Glutamatergic neuron (in vitro differentiated cells): ENCODE data around the gene GPR37L1. TPM values are rescaled to one million over a fixed set of nuclear protein-coding genes. Genes with fewer than 3 reads are reported as not detected.
A peak's percentile ranks its signal among the peaks of the same experiment; 100 is the strongest.
"Not testable (repeated sequence)": the region's sequence is repeated elsewhere in the genome, so short reads cannot be mapped to it uniquely, and the experiment has no call there.

Experiments
- DNase-seq: peaks from one replicate; pipeline ENCODE4 v3.0.0; 2022
- H3K27ac Mint-ChIP-seq: one replicate; pipeline ENCODE4 v1.8.0; 2020; ENCODE audit warnings: mild to moderate bottlenecking, mixed read lengths, inconsistent platforms; ENCODE audit not compliant: unreplicated experiment
- H3K27me3 Mint-ChIP-seq: one replicate; pipeline ENCODE4 v1.8.0; 2020; ENCODE audit warnings: mild to moderate bottlenecking, moderate library complexity, mixed read lengths, inconsistent platforms; ENCODE audit not compliant: unreplicated experiment
- H3K36me3 Mint-ChIP-seq: one replicate; pipeline ENCODE4 v1.8.0; 2020; ENCODE audit warnings: mild to moderate bottlenecking, mixed read lengths, inconsistent platforms; ENCODE audit not compliant: unreplicated experiment
- H3K4me1 Mint-ChIP-seq: one replicate; pipeline ENCODE4 v1.8.0; 2020; ENCODE audit warnings: mild to moderate bottlenecking, low read depth, mixed read lengths, inconsistent platforms; ENCODE audit not compliant: unreplicated experiment
- H3K4me3 Mint-ChIP-seq: one replicate; pipeline ENCODE4 v1.8.0; 2020; ENCODE audit warnings: mild to moderate bottlenecking, mixed read lengths, inconsistent platforms; ENCODE audit not compliant: unreplicated experiment
- H3K9me3 Mint-ChIP-seq: one replicate; pipeline ENCODE4 v1.8.0; 2020; ENCODE audit warnings: mild to moderate bottlenecking, moderate library complexity, mixed read lengths, inconsistent platforms; ENCODE audit not compliant: unreplicated experiment
- total RNA-seq: library from RNA; stranded (reverse); fragmentation: NEBNext Ultra II Directional; extraction: Animal tissue kit (Norgen Biotek cat#: 25700); gene quantifications from one replicate; pipeline ENCODE4 v1.2.1, GENCODE V29; 2021; ENCODE audit not compliant: unreplicated experiment
- TF ChIP-seq, protein P1 (sequence below): fragments of 200-600 bp; sonication (generic); IDR thresholded peaks from one replicate; pipeline ENCODE4 v1.5.0; 2021; ENCODE audit not compliant: partially characterized antibody, unreplicated experiment

GPR37L1 gene
- total RNA-seq, 1 donor from 2014 or later: not detected

DNA sequence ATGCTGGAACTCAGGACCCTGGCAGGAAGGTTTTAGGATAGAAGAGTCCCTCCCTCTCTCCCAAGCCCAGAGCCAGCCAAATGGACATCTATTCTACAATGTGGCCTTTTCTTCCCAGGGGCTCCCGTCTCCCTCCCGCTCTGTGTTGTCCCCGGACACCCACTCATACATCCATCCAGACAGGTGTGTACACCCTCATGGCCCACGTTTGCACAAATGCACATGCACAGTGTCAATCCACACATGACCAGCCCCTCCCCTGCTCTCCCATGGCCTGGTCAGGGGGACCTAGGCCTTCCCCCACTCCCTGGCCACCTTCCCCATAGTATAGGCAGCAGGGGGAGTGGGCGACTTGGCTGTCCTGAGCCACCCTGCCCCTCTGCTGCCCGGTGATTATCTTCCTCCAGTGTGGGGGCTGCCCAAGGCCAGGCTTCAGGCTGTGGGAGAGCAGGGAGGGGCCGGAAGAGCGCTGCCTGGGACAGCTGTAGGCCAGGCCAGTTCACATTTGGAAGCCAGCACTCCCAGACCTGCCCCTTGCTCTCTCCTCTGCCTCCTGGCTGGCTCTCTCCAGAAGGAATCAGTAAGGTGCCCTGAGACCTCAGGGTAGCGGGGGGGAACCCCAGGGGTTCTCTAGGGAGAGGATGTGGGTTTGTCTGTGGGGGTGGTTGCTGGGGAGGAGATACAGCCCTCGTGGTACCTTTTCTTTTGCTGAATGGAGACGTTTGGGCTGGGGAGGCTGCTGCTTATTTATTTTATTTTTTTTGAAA is 41.7 kb downstream of the GPR37L1 start:
- no peak for DNase-seq
- Mint-ChIP-seq H3K4me3 (no peak overlapping the region), H3K4me1 (peaks cover 17% of the 10 kb centered on the region), H3K27ac (no peak overlapping the region), H3K36me3 (no peaks in the 10 kb centered on the region), H3K27me3 (peaks cover 14% of the 10 kb centered on the region), H3K9me3 (peaks cover 5% of the 10 kb centered on the region)
- TF ChIP-seq, protein P1, sequence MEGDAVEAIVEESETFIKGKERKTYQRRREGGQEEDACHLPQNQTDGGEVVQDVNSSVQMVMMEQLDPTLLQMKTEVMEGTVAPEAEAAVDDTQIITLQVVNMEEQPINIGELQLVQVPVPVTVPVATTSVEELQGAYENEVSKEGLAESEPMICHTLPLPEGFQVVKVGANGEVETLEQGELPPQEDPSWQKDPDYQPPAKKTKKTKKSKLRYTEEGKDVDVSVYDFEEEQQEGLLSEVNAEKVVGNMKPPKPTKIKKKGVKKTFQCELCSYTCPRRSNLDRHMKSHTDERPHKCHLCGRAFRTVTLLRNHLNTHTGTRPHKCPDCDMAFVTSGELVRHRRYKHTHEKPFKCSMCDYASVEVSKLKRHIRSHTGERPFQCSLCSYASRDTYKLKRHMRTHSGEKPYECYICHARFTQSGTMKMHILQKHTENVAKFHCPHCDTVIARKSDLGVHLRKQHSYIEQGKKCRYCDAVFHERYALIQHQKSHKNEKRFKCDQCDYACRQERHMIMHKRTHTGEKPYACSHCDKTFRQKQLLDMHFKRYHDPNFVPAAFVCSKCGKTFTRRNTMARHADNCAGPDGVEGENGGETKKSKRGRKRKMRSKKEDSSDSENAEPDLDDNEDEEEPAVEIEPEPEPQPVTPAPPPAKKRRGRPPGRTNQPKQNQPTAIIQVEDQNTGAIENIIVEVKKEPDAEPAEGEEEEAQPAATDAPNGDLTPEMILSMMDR: no peak

DNA sequence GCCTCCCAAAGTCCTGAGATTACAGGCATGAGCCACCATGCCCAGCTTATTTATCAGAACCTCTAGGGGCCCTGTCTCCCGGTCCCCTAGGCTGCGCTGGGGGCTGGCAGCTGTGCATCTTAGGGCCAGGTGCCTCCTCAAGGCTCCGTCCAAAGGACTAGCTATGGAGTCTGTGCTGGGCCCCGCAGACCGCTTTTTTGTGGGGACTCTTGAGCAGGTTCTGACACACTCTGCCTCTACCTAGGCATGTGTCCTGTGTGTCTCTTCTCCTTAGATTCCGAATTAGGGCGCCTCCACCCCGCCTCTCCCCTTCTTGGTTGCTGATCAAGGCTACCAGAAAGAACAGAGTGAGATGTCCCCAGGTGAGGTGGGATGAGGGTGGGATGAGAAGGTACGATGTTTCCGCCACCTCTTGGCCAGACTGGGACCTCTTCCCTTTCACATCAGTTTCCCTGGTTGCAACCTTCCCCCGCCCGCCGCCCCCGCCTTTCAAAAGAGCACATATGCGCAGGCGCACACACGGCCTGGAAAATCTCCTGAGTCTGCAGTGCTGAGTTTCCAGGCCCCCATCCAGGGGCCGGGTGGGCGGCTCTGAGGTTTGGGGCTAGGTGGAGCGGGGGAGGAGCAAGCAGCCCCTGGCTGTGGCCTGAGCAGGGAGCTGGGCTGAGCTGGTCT is 42.7 kb downstream of the GPR37L1 start:
- Mint-ChIP-seq H3K4me3 (no peak overlapping the region), H3K9me3 (peaks cover 5% of the 10 kb centered on the region), H3K36me3 (no peaks in the 10 kb centered on the region), H3K27ac (no peak overlapping the region), H3K4me1 (peaks cover 17% of the 10 kb centered on the region), H3K27me3 (peaks cover 14% of the 10 kb centered on the region)
- TF ChIP-seq, protein P1: no peak
- DNase-seq: no peak

DNA sequence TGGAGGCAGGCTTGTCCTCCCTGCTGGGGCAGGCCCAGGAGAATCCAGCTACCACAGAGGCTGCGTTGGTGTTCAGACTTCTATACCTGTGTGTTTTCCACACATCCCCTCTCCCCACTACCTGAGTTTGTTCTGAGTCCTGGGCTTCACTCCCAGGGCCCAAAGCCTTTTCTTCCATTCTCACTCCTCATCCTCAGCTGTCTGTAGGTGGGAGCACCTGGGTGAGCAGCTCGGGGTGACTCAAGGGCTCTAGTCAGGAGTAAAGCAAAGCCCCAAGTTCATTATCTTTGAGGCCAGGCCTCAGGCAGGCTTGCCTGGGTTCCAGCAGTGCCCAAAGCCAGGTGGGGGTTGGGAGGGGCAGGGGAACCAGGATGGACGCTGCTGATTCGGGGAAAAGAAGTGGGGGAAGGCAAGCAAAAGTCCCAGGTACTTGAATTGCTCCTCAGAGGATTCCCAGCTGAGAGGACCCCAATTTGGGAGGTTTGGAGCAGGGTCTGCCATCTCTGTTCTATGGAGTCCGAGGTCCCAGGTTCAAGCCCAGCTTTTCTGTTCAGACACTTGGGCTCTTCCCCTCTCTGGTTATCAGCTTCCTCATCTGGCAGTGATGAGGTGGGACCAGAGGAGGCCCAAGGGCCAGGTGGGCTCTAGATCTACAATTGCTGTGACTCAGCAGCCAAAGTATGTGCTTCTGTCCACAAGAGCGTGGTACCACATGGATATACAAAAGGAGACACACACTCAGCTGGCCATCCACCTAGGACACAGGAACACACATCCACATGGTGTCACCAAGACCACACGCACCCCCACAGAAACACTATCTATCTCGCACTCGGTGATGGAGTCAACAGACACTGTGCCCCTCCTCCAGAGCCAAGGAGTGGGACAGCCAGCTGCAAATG is 43.5 kb downstream of the GPR37L1 start:
- no peaks in the 10 kb centered on the region for H3K36me3 Mint-ChIP-seq
- peaks cover 5% of the 10 kb centered on the region for H3K9me3 Mint-ChIP-seq
- TF ChIP-seq, protein P1: no peak
- peaks cover 12% of the 10 kb centered on the region for H3K4me1 Mint-ChIP-seq
- H3K4me3 Mint-ChIP-seq: no peak overlapping the region
- H3K27me3 Mint-ChIP-seq: peaks cover 11% of the 10 kb centered on the region
- H3K27ac Mint-ChIP-seq: no peak overlapping the region
- DNase-seq: no peak

DNA sequence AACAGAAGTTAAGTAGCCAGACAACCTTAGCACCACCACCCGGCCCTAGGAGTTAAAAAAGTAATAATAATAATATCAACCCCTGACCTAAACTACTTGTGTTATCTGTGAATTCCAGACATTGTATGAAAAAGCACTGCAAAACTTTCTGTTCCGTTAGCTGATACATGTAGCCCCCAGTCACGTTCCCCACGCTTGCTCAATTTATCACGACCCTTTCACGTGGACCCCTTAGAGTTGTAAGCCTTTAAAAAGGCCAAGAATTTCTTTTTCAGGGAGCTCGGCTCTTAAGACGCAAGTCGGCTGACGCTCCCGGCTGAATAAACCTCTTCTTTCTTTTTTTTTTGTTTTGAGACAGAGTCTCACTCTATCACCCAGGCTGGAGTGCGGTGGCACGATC is 44.3 kb downstream of the GPR37L1 start:
- Mint-ChIP-seq H3K4me1 (peaks cover 12% of the 10 kb centered on the region), H3K27me3 (peaks cover 11% of the 10 kb centered on the region)
- H3K9me3 Mint-ChIP-seq, H3K36me3 Mint-ChIP-seq, H3K4me3 Mint-ChIP-seq, H3K27ac Mint-ChIP-seq, DNase-seq: not testable (repeated sequence)

DNA sequence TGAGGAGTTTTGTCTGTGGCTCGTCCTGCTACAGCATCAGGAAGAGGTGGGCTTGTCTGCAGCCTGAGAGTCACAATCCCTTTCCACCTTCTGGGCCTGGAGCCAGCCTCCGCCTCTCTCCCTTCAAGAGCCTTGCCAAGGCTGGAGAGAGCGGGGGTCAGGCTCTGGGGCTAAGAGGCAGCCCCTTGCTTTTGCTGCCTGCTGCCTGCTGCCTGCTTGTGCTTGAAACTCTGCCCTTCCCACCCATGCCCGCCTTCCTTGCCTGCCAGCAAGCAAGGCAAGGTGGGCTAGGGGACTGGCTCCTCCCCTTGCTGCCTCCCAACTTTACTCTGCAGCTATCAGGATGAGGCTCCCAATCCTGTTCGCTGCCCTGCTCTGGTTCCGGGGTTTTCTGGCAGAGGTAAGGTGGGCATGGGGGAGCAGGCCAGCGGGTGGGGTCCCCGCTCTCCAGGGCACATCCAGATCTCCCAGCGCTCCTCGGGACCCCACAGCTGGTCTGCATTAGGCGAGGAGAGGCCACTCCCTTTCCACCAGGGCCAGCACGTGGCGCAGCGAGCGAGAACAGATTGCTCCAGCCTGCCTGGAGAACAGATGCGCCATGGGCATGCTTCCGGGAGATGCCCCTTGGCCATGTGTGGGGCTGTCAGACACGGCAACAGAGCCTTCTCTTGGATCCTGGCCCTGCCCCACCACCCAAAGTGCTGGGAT is 45.1 kb downstream of the GPR37L1 start:
- peak; percentile 52 for DNase-seq
- Mint-ChIP-seq H3K9me3 (peaks cover 5% of the 10 kb centered on the region), H3K27me3 (peaks cover 6% of the 10 kb centered on the region), H3K4me1 (peaks cover 9% of the 10 kb centered on the region), H3K27ac (no peak overlapping the region), H3K4me3 (peak overlapping the region; percentile 16), H3K36me3 (no peaks in the 10 kb centered on the region)
- TF ChIP-seq, protein P1: no peak
